HEK293T (cell line): Measurements from ENCODE around the gene LRRC7.
"Not testable (repeated sequence)": the region's sequence is repeated elsewhere in the genome, so short reads cannot be mapped to it uniquely, and the experiment has no call there.

Experiments
- CTCF ChIA-PET: fragments of 350-600 bp; formaldehyde crosslinking; extraction: SDS; loops from one replicate; lab custom pipeline; 2021; ENCODE audit warnings: antibody characterized with exemption, inconsistent platforms; lab: Yijun Ruan, JAX
- POLR2A ChIA-PET: fragments of 350-600 bp; formaldehyde crosslinking; extraction: SDS; loops from one replicate; lab custom pipeline; 2020; ENCODE audit warnings: antibody characterized with exemption, inconsistent platforms; lab: Yijun Ruan, JAX
- DNase-seq: peaks from one replicate; pipeline ENCODE4 v3.0.0; 2012; ENCODE audit warnings: mixed read lengths; ENCODE audit errors: extremely low spot score
- ARNT ChIP-seq: fragments of 450-650 bp; IDR thresholded peaks from 2 replicates; pipeline ENCODE4 v1.6.1; 2017; ENCODE audit warnings: mild to moderate bottlenecking
- BHLHE40 ChIP-seq: fragments of 450-650 bp; IDR thresholded peaks from 2 replicates; pipeline ENCODE4 v1.6.1; 2016; ENCODE audit warnings: mild to moderate bottlenecking, moderate library complexity, borderline replicate concordance
- CTBP1 ChIP-seq: fragments of 450-650 bp; IDR thresholded peaks from 2 replicates; pipeline ENCODE4 v1.6.1; 2016; ENCODE audit warnings: borderline replicate concordance
- ELF4 ChIP-seq: fragments of 450-650 bp; IDR thresholded peaks from 2 replicates; pipeline ENCODE4 v1.6.1; 2017; ENCODE audit warnings: antibody characterized with exemption
- FOXA1 ChIP-seq: fragments of 450-650 bp; IDR thresholded peaks from 2 replicates; pipeline ENCODE4 v1.6.1; 2016; ENCODE audit warnings: mild to moderate bottlenecking
- FOXK2 ChIP-seq: fragments of 450-650 bp; IDR thresholded peaks from 2 replicates; pipeline ENCODE4 v1.6.1; 2016; ENCODE audit warnings: mild to moderate bottlenecking
- FOXM1 ChIP-seq: fragments of 450-650 bp; IDR thresholded peaks from 2 replicates; pipeline ENCODE4 v1.6.1; 2017; ENCODE audit warnings: mild to moderate bottlenecking, borderline replicate concordance
- HDGF ChIP-seq: fragments of 450-650 bp; IDR thresholded peaks from 2 replicates; pipeline ENCODE4 v1.6.1; 2017; ENCODE audit warnings: antibody characterized with exemption, borderline replicate concordance
- L3MBTL2 ChIP-seq: fragments of 450-650 bp; conservative IDR thresholded peaks from 2 replicates; pipeline ENCODE4 v1.6.1; 2016; ENCODE audit warnings: mild to moderate bottlenecking
- LEF1 ChIP-seq: fragments of 450-650 bp; IDR thresholded peaks from 2 replicates; pipeline ENCODE4 v1.6.1; 2017; ENCODE audit warnings: mild to moderate bottlenecking, borderline replicate concordance
- NFRKB ChIP-seq: fragments of 450-650 bp; IDR thresholded peaks from 2 replicates; pipeline ENCODE4 v1.6.1; 2016; ENCODE audit warnings: mild to moderate bottlenecking, moderate library complexity
- PKNOX1 ChIP-seq: fragments of 450-650 bp; IDR thresholded peaks from 2 replicates; pipeline ENCODE4 v1.6.1; 2016
- SP1 ChIP-seq: fragments of 450-650 bp; IDR thresholded peaks from 2 replicates; pipeline ENCODE4 v1.6.1; 2017
- SUZ12 ChIP-seq: fragments of 450-650 bp; IDR thresholded peaks from 2 replicates; pipeline ENCODE4 v1.6.1; 2016; ENCODE audit warnings: mild to moderate bottlenecking
- TARDBP ChIP-seq: fragments of 450-650 bp; IDR thresholded peaks from 2 replicates; pipeline ENCODE4 v1.6.1; 2016
- ZNF384 ChIP-seq: fragments of 450-650 bp; IDR thresholded peaks from 2 replicates; pipeline ENCODE4 v1.6.1; 2016

Gene LRRC7

DNA sequence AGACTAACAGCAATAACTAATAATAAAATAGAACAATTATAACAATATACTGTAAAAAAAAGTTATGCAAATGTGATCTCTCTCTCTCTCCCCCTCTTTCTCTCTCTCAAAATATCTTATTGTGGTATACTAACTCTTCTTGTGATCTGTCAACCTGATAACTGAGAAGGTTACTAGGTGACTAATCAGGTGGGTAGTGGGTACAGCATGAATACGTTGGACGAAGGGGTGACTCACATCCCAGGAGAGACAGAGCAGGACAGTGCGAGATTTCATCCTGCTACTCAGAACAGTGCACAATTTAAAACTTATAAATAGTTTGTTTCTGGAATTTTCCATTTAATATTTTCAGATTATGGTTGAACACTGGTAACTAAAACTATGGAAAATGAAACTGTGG, 380.1 kb downstream of the LRRC7 start:
- no peak for DNase-seq
- POLR2A ChIA-PET = no interaction called here

GRCh38 chr1:69952676-69953075, 385.0 kb downstream of the LRRC7 start:
- DNase-seq = no peak
- CTCF ChIA-PET = no interaction called here
- POLR2A ChIA-PET = no interaction called here

More for the DNA sequence above, 380.1 kb downstream of the LRRC7 start:
- CTCF ChIA-PET = no interaction called here
- no peak for TF ChIP-seq PKNOX1
- no peak for TF ChIP-seq ARNT
- no peak for TF ChIP-seq SUZ12
- no peak for TF ChIP-seq ELF4
- TF ChIP-seq FOXM1 = no peak
- TF ChIP-seq TARDBP = no peak
- no peak for TF ChIP-seq SP1
- TF ChIP-seq L3MBTL2 = no peak
- no peak for TF ChIP-seq BHLHE40
- TF ChIP-seq FOXA1 = no peak
- TF ChIP-seq NFRKB = no peak
- no peak for TF ChIP-seq CTBP1
- no peak for TF ChIP-seq LEF1
- no peak for TF ChIP-seq ZNF384
- TF ChIP-seq HDGF = no peak

DNA sequence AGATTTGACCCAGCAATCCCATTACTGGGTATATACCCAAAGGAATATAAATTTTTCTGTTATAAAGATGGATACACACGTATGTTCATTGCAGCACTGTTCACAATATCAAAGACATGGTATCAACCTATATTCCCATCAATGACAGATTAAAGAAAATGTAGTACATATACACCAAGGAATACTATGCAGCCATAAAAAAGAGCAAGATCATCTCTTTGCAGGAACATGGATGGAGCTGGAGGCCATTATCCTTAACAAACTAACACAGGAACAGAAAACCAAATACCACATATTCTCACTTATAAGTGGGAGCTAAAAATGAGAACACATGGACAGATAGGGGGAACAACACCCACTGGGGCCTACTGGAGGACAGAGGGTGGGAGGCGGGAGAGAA, 394.7 kb downstream of the LRRC7 start:
- POLR2A ChIA-PET, CTCF ChIA-PET, DNase-seq: not testable (repeated sequence)

More at GRCh38 chr1:69952676-69953075, 385.0 kb downstream of the LRRC7 start:
- no peak for TF ChIP-seq PKNOX1
- TF ChIP-seq L3MBTL2 = no peak
- no peak for TF ChIP-seq NFRKB
- TF ChIP-seq LEF1 = no peak
- no peak for TF ChIP-seq SUZ12
- no peak for TF ChIP-seq ZNF384
- no peak for TF ChIP-seq BHLHE40
- TF ChIP-seq CTBP1 = no peak
- TF ChIP-seq TARDBP = no peak
- no peak for TF ChIP-seq ARNT
- TF ChIP-seq FOXK2 = no peak

GRCh38 chr1:69967245-69967766, 399.6 kb downstream of the LRRC7 start:
- ChIA-PET CTCF (no interaction called here), POLR2A (no interaction called here)
- DNase-seq = no peak
- TF ChIP-seq ARNT (no peak), LEF1 (no peak), FOXK2 (no peak), BHLHE40 (no peak), SP1 (no peak), FOXA1 (no peak), FOXM1 (no peak), CTBP1 (no peak)

- ChIA-PET CTCF (no interaction called here), POLR2A (no interaction called here)
- no peak for DNase-seq
- TF ChIP-seq SUZ12 = no peak
- no peak for TF ChIP-seq PKNOX1
- no peak for TF ChIP-seq TARDBP
- no peak for TF ChIP-seq NFRKB
- TF ChIP-seq CTBP1 = no peak
- no peak for TF ChIP-seq BHLHE40
- no peak for TF ChIP-seq HDGF
- no peak for TF ChIP-seq ZNF384
- TF ChIP-seq LEF1 = no peak
- no peak for TF ChIP-seq ARNT
- TF ChIP-seq FOXA1 = no peak
- TF ChIP-seq FOXM1 = no peak
- no peak for TF ChIP-seq FOXK2
- TF ChIP-seq SP1 = no peak
- TF ChIP-seq L3MBTL2 = no peak
- no peak for TF ChIP-seq ELF4
Measured at GRCh38 chr1:69976896-69977295, 409.2 kb downstream of the LRRC7 start.

DNA sequence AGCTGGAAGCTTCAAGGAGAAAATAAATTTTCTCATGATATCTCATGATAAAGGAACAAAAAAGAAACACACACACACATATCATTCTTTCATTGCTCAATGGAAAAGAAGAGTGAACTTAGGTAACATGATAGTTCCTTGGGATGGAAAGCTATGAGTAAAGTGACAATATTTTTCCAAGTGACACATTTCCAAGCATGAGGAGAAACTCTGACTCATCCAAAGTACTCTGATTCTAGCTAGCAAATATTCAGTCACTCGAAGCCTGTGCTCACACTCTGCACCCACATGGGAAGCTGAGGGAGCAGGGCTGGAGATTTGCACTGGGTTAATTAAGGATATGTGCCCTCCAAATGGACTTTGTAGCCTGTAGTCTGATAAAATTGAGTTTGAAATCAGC, 415.3 kb downstream of the LRRC7 start:
- TF ChIP-seq CTBP1 (0 out of 2 replicates have a peak, but pooled peaks have one; percentile 17), L3MBTL2 (0 out of 2 replicates have a peak, but pooled peaks have one; percentile 28), FOXM1 (no peak), SP1 (no peak), ZNF384 (no peak)
- peak; percentile 26 for DNase-seq
- CTCF ChIA-PET = no interaction called here
- POLR2A ChIA-PET = no interaction called here

DNA sequence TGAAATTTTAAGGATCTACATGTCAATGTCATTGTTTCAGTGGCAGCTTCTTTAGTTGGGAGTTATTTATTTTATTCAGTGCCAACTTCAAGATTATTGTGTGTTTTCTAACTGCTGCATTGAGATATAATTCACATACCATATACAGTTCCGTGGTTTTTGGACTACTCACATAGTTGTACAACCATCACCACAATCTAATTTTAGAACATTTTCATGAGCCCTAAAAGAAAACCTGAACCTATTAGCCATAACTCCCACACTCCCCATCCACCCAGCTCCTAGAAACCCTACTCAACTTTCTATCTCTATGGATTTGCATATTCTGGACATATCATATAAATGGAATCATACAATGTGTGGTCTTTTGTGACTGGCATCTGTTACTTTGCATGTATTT, 417.7 kb downstream of the LRRC7 start:
- ChIA-PET POLR2A (no interaction called here), CTCF (no interaction called here)
- TF ChIP-seq FOXK2 = no peak
- TF ChIP-seq L3MBTL2 = no peak
- TF ChIP-seq TARDBP = no peak
- TF ChIP-seq HDGF = no peak
- TF ChIP-seq CTBP1 = no peak
- no peak for TF ChIP-seq FOXM1
- no peak for TF ChIP-seq ELF4
- TF ChIP-seq LEF1 = no peak
- no peak for TF ChIP-seq ARNT
- TF ChIP-seq FOXA1 = no peak
- no peak for TF ChIP-seq NFRKB
- no peak for DNase-seq
